Endothelial cell of umbilical vein (primary cell): Measurements from ENCODE around the gene SMCO2. TPM values are rescaled to one million over a fixed set of nuclear protein-coding genes. Genes with fewer than 3 reads are reported as not detected.

Experiments used
- BruUV-seq: library from RNA; stranded (reverse); fragments of 400-500 nt; replicated peaks from 2 replicates; lab custom pipeline; 2021; lab: Mats Ljungman, UMichigan
- CTCF ChIA-PET: fragments of 300-600, 350-600 bp; sonication (Branson Sonifier 250); formaldehyde crosslinking; loops from one replicate; lab custom pipeline; 2021; ENCODE audit warnings: antibody characterized with exemption, inconsistent platforms; lab: Charles Lee
- POLR2A ChIA-PET: fragments of 300-600, 350-600 bp; sonication (Branson Sonifier 250); formaldehyde crosslinking; loops from one replicate; lab custom pipeline; 2021; ENCODE audit warnings: antibody characterized with exemption, inconsistent platforms; lab: Charles Lee
- DNase-seq: peaks from one replicate; pipeline ENCODE4 v3.0.0-alpha.2; 2011; ENCODE audit warnings: low read depth, low spot score
- FAIRE-seq: peaks from 2 replicates; lab custom pipeline; 2011; peaks lifted over from hg19 to GRCh38; lab: Jason Lieb, UNC
- H2AFZ ChIP-seq: 2 replicates; pipeline ENCODE4 v1.6.0; 2012; ENCODE audit warnings: low read depth, low read length, control low read depth, inconsistent platforms
- H3K27ac ChIP-seq: 2 replicates; pipeline ENCODE4 v1.5.1; 2011; ENCODE audit warnings: low read depth, mild to moderate bottlenecking, control low read depth, low read length, moderate library complexity; ENCODE audit not compliant: insufficient read depth
- H3K27me3 ChIP-seq, 2 experiments: 2 replicates each; pipeline versions ENCODE4 v1.6.0 to v1.6.1; 2011; ENCODE audit warnings: low read length in 2 of 2, mixed read lengths in 1 of 2; ENCODE audit not compliant: control insufficient read depth in 2 of 2, insufficient read depth in 2 of 2
- H3K36me3 ChIP-seq, 2 experiments: 2 replicates in 1 of 2; 3 replicates in 1 of 2; pipeline ENCODE4 v1.5.1; 2011; ENCODE audit warnings: low read length in 2 of 2, mild to moderate bottlenecking in 1 of 2, moderate library complexity in 1 of 2; ENCODE audit not compliant: control insufficient read depth in 2 of 2, insufficient read depth in 2 of 2; ENCODE audit errors: extremely low read depth in 1 of 2
- H3K4me1 ChIP-seq: 3 replicates; pipeline ENCODE4 v1.5.1; 2011; ENCODE audit warnings: mild to moderate bottlenecking, low read length; ENCODE audit not compliant: control insufficient read depth, insufficient read depth; ENCODE audit errors: extremely low read depth
- H3K4me2 ChIP-seq: 2 replicates; pipeline ENCODE4 v1.6.1; 2011; ENCODE audit warnings: low read length, control low read depth, mixed read lengths; ENCODE audit not compliant: insufficient read depth
- H3K4me3 ChIP-seq, 3 experiments: fragments of 200-600 bp in 1 of 3; sonication (generic), shearing (Covaris generic) in 1 of 3; replicated peaks in 1 of 3; 2 replicates each; pipeline ENCODE4 v1.5.1; 2011 to 2016; ENCODE audit warnings: control low read depth in 3 of 3, low read length in 3 of 3, mild to moderate bottlenecking in 2 of 3, inconsistent platforms in 1 of 3, low read depth in 1 of 3, moderate library complexity in 1 of 3; ENCODE audit not compliant: insufficient read depth in 1 of 3
- H3K79me2 ChIP-seq: 2 replicates; pipeline ENCODE4 v1.6.0; 2012; ENCODE audit warnings: low read length, inconsistent platforms; ENCODE audit not compliant: control insufficient read depth, insufficient read depth
- H3K9ac ChIP-seq: replicated peaks from 2 replicates; pipeline ENCODE3; 2011; ENCODE audit warnings: low read length, control low read depth; ENCODE audit not compliant: insufficient read depth; ENCODE audit errors: extremely low read depth
- H3K9me1 ChIP-seq: replicated peaks from 3 replicates; pipeline ENCODE4 v1.6.0; 2011; ENCODE audit warnings: mild to moderate bottlenecking, low read length; ENCODE audit not compliant: control insufficient read depth, insufficient read depth; ENCODE audit errors: extremely low read depth
- H3K9me3 ChIP-seq: replicated peaks from 2 replicates; pipeline ENCODE4 v1.5.1; 2012; ENCODE audit warnings: low read length, inconsistent platforms; ENCODE audit not compliant: control insufficient read depth, insufficient read depth
- H4K20me1 ChIP-seq: replicated peaks from 2 replicates; pipeline ENCODE3; 2011; ENCODE audit warnings: mild to moderate bottlenecking, low read length; ENCODE audit not compliant: control insufficient read depth, insufficient read depth; ENCODE audit errors: extremely low read depth
- CTCF ChIP-seq, 2 donors: IDR thresholded peaks; 1 replicate in 1 of 2; 2 replicates in 1 of 2; pipeline ENCODE4 v1.5.1; 2011; ENCODE audit warnings: low read length in 2 of 2, mild to moderate bottlenecking in 2 of 2, moderate library complexity in 2 of 2, control low read depth in 1 of 2, inconsistent platforms in 1 of 2, low read depth in 1 of 2; ENCODE audit not compliant: insufficient read depth in 1 of 2; ENCODE audit errors: extremely low read depth in 1 of 2
- EZH2 ChIP-seq: IDR thresholded peaks from 2 replicates; pipeline ENCODE4 v1.6.1; 2012; ENCODE audit warnings: borderline replicate concordance, low read depth, mild to moderate bottlenecking, moderate library complexity, low read length, inconsistent platforms; ENCODE audit not compliant: severe bottlenecking
- JUN ChIP-seq: IDR thresholded peaks from 2 replicates; pipeline ENCODE4 v1.6.1; 2011; ENCODE audit warnings: borderline replicate concordance, low read depth; ENCODE audit not compliant: insufficient read length, insufficient read depth
- MAX ChIP-seq: IDR thresholded peaks from 2 replicates; pipeline ENCODE4 v1.6.1; 2011; ENCODE audit not compliant: insufficient read depth, insufficient read length
- MYC ChIP-seq: IDR thresholded peaks from one replicate; pipeline ENCODE4 v1.6.1; 2011; ENCODE audit warnings: mild to moderate bottlenecking, low read depth, low read length
- POLR2A ChIP-seq: IDR thresholded peaks from 2 replicates; pipeline ENCODE4 v1.6.1; 2012; ENCODE audit warnings: low read depth, mild to moderate bottlenecking, control low read depth, low read length
- POLR2AphosphoS5 ChIP-seq: IDR thresholded peaks from 2 replicates; pipeline ENCODE4 v1.6.1; 2012; ENCODE audit warnings: low read depth, mild to moderate bottlenecking, control low read depth, low read length, moderate library complexity; ENCODE audit not compliant: insufficient read depth
- dilution Hi-C: fragments of 300-500 bp; cut with MboI; formaldehyde crosslinking; loops from one replicate; pipeline ENCODE4 v1.15.0; 2019; ENCODE audit warnings: low sequenced_read_pairs; ENCODE audit not compliant: extremely low pct_ligation_motif_present
- intact Hi-C: fragments of 100-400 bp; cut with micrococcal nuclease; formaldehyde crosslinking; loops from one replicate; pipeline ENCODE4 v1.10.0; 2022
- polyA plus RNA-seq, 4 experiments: library from polyadenylated mRNA; depleted of rRNA in 3 of 4; stranded (reverse) in 3 of 4; unstranded in 1 of 4; fragments of >200 nt; gene quantifications; 2 replicates each; pipeline versions ENCODE4 v1.2.1 to v1.2.3, GENCODE V29; 2011 to 2012; ENCODE audit warnings: missing spikeins in 1 of 4
- total RNA-seq: library from RNA; stranded (reverse); gene quantifications from 2 replicates; pipeline ENCODE4 v1.2.3, GENCODE V29; 2021

SMCO2 gene
- total and polyA plus RNA-seq, 2 donors (not counting 3 experiments of a cell fraction or from before 2014, with no cell fraction given), result 0.33 to 0.49 TPM

- dilution Hi-C loops, result no loop called here
- Histone ChIP-seq H3K9ac (no peak overlapping the region), H3K79me2 (peaks cover 97% of the 10 kb centered on the region), H3K36me3 (peaks cover 0 to 2% of the 10 kb centered on the region in 2 experiments), H3K4me1 (peaks cover 9% of the 10 kb centered on the region), H3K27me3 (no peaks in the 10 kb centered on the region), H3K4me2 (no peak overlapping the region), H3K4me3 (no peak overlapping the region), H3K9me1 (no peaks in the 10 kb centered on the region), H2AFZ (no peak overlapping the region), H4K20me1 (peaks cover 11% of the 10 kb centered on the region), H3K9me3 (no peaks in the 10 kb centered on the region), H3K27ac (no peak overlapping the region)
- FAIRE-seq (no peak), DNase-seq (no peak)
- POLR2A ChIA-PET, result no interaction called here
- intact Hi-C loops, result no loop called here
- CTCF ChIA-PET, result interaction anchor here (0.7 to 1.6 kb wide), 7 partner anchors 9 to 107 kb away, joined by 3 to 6 read pairs (median 3); no protein-coding TSS in a partner anchor
- no peak for TF ChIP-seq EZH2
- no peak for TF ChIP-seq POLR2A
- no peak for TF ChIP-seq CTCF (IDR thresholded peaks at IDR 0.05; ENCODE audit: extremely low read depth in 1 of 2, insufficient read depth in 1 of 2, low read depth in 1 of 2, low read length in 2 of 2)
- TF ChIP-seq MYC, result no peak
- TF ChIP-seq JUN, result no peak
- TF ChIP-seq POLR2AphosphoS5, result no peak
- no peak for TF ChIP-seq MAX
- no TSS peak for BruUV-seq
Measured at GRCh38 chr12:27531896-27532295, 85.4 kb downstream of the SMCO2 start.
